HG03439 (cell line): Measurements from ENCODE around the gene MRPS18A.

ENCODE experiments used
- ATAC-seq: cut with Tn5 transposase; IDR thresholded peaks from one replicate; pipeline ENCODE4 v1.9.1; 2021; ENCODE audit warnings: mild to moderate bottlenecking, moderate library complexity; ENCODE audit not compliant: unreplicated experiment

Gene MRPS18A

GRCh38 chr6:43699564-43700186 lies 12.1 kb upstream of the MRPS18A start:
- no peak for ATAC-seq

DNA sequence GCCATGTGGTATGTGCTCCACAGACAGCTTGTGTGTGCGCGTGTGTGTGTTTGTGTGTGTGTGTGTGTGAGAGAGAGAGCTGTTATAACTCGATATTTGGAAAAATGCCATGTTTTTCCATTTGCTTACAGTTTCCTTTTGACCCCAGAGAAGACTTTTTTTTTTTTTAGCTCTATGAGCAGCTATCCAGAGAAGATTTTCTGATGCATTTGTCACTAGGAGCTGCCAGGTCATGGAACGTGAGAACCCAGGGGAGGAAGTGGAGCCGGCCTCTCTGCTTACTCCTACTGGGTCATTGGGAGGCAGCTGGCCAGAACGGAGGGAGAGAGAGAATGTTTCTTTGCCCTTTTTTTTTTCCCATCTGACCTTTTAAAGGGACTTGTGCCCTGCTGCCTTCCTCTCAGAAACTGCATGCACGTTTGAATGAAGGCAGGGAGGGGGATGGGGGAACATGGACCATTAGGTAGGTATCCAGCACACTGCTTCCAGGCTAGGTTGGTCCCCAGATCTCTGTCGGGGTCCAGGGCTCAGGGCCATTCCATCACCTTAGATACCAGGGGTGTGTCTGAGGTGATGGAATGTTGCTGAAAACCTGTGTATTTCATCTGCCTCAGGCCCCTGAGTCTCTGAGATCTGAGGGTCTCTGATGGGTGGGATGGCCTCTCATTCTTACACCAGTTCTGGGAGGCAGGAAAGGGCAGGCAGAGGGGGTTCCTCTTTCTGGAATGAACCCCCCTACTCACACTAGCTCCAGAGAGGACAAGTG lies 11.2 kb upstream of the MRPS18A start:
- ATAC-seq: no peak

GRCh38 chr6:43697421-43697820 lies 9.8 kb upstream of the MRPS18A start:
- ATAC-seq: no peak

- no peak for ATAC-seq
Measured at GRCh38 chr6:43695967-43696291, 8.3 kb upstream of the MRPS18A start.

GRCh38 chr6:43695215-43695966 lies 7.8 kb upstream of the MRPS18A start:
- no peak for ATAC-seq

GRCh38 chr6:43689421-43689820 lies 1.8 kb upstream of the MRPS18A start:
- no peak for ATAC-seq

DNA sequence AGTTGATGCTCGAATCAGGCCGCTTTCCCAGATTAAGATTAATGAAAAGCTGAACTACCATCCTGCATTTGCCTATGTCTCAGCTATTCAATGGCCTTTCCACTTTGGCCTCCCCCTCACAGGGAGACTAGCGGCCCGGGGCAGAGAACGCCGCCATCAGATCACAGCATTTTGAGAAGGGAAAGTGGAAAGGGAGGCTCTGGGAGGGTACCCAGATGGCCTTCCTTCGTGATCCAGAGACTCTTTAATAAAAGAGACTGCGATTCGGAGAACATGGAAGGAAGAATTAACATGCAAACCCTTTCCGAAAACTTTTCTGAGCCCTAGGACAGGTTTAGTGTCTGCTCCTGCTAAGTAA lies 533 bp downstream of the MRPS18A start:
- ATAC-seq: no peak

DNA sequence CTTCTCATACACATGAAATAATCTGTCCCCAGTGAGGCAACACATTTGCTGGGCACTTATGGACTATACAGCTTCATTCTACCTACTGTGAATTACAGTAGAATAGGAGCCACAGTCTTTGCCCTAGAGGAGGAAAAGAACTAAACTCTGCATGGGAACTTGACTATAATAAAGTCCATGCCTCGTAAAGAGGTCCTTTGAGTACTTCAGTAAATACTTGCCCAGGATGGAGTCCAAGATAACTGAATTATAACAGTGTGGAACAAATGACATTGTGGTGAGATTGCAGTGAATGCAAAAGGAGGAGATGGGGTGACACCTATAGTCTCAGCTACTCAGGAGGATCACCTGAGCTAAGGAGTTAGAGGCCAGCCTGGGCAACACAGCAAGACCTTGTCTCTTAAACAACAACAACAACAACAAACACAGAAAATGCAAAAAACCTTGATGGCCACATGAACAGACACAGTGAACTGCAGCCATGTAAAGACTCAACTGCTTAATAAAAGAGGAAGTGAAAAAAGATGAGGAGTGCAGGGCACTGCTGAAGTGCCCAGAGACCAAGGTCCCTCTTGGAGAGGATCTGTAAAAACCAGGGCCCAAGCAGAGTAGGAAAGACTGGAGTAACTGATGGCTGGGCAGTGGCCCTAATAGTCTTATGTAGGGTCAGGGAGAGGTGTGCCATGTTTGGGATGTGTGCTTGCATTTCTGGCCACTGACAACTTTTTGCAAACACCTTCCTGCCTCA lies 3.7 kb downstream of the MRPS18A start:
- ATAC-seq: no peak

GRCh38 chr6:43682724-43683429 lies 4.7 kb downstream of the MRPS18A start:
- ATAC-seq: no peak

GRCh38 chr6:43681303-43681702 lies 6.3 kb downstream of the MRPS18A start:
- no peak for ATAC-seq

DNA sequence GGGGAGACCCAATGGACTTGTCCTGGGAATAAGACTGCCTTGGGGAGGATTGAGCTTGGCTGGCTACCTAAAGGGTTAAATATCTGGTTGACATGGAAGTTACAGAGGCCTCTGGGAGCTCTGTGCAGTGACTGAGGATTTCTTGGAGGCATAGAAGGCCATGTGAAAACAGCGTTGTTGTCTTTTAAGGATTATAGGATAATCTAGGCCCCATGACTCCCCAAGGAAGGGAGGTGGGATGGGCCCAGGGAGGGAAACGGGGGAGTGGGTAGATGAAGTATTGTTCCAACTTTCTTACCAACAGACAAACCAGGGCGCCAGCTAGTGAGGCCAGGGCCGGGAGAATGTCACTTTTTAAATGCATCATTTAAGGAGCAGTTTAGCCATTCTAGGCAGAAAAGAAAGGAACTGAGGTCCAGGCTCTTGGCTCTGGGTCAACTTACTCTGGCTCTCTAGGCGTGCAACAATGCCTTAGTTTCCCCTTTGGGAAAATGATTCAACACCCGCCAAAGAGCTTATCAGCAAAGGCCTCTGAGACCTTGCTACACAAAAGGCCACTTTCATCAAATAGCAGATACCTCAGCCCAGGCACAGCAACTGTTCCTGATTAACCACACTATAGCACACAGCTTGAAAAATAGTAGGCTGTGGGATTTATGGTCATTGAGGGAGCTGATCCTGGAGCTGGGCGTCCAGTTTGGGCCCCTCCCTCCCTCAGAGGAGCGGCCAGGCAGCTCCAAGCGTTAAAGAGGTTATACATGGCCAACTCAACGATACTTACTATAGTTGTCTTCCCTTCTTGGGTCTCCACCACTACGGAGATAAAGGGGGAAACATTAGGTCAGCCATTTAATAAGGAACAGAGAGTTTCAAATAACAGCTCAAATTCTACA lies 7.0 kb downstream of the MRPS18A start:
- no peak for ATAC-seq

- ATAC-seq: no peak
Measured at GRCh38 chr6:43679057-43679456, 8.5 kb downstream of the MRPS18A start.

DNA sequence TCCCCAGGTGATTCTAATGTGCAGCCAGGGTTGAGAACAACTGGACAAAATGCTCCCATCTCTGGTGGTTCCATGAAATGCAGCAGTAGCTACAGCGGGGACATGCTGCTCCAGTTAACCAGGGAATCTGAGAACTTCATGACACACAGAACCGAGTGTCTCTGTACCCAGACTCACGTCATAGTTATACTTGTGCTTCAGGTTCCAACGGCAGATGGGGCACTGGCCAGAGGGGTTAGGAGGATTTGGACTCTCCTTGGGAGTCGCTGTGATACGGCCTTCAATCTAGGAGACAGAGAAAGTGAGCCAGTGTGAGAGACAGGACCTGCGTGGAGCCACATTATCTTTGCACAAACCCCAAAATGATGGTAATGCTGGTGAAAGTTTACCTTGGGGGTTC lies 9.2 kb downstream of the MRPS18A start:
- ATAC-seq: no peak

- no peak for ATAC-seq
Measured at GRCh38 chr6:43677759-43678158, 9.8 kb downstream of the MRPS18A start.

GRCh38 chr6:43676962-43677606 lies 10.5 kb downstream of the MRPS18A start:
- no peak for ATAC-seq

GRCh38 chr6:43674921-43675320 lies 12.7 kb downstream of the MRPS18A start:
- no peak for ATAC-seq

DNA sequence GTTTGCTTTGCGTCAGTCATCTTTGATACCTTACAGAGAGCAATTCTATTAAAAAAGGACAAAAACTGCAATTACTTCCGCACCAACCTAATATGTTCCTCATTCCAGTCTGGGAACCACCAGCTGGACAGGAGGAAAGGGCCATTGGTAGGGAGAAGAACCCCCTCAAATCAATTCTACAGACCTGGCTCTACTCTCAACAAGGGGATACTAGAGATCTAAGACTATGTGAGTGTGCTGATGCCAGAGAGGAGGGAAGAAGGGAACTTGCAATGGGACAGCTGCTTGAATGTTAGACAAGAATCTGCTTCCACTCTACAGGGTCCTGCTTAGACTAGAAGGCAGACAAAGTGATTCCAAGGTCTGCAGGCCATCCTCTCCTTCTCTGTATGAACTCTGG lies 13.3 kb downstream of the MRPS18A start:
- ATAC-seq: no peak

- ATAC-seq: no peak
Measured at GRCh38 chr6:43673444-43674084, 14.0 kb downstream of the MRPS18A start.
